Measurements from ENCODE around the gene CERS4. TPM values are rescaled to one million over a fixed set of nuclear protein-coding genes. Genes with fewer than 3 reads are reported as not detected.

The CERS4 gene
- total and polyA plus RNA-seq, 2 donors (not counting 1 experiment from before 2014, with no cell fraction given) = 104 to 125 TPM

- ChIA-PET POLR2A (no interaction called here), CTCF (interaction anchor here (0.9 kb wide), 1 partner anchor 13 kb away, joined by 8 read pairs; no protein-coding TSS in a partner anchor)
- Histone ChIP-seq H2AFZ (ENCODE audit: insufficient read depth, low read depth, low read length, poor library complexity, severe bottlenecking) (no peak overlapping the region), H3K36me3 (replicated peaks in 1 of 2; ENCODE audit: control extremely low read depth in 1 of 2, control insufficient read depth in 1 of 2, extremely low read depth in 1 of 2, insufficient read depth in 2 of 2, low read length in 1 of 2) (peaks cover 0 to 5% of the 10 kb centered on the region in 2 experiments), H3K4me1 (ENCODE audit: control insufficient read depth in 2 of 2, insufficient read depth in 2 of 2, low read length in 2 of 2) (peaks cover 7 to 18% of the 10 kb centered on the region in 2 donors), H4K20me1 (ENCODE audit: control insufficient read depth, insufficient read depth, low read length, poor library complexity, severe bottlenecking) (peaks cover 6% of the 10 kb centered on the region), H3K9me3 (ENCODE audit: control extremely low read depth in 1 of 3, control insufficient read depth in 2 of 3, insufficient read depth in 1 of 3, low read length in 2 of 3) (no peaks in the 10 kb centered on the region), H3K27ac (ENCODE audit: low read length in 2 of 2) (no peak overlapping the region), H3K27me3 (replicated peaks in 1 of 4; ENCODE audit: control extremely low read depth in 1 of 4, control insufficient read depth in 3 of 4, insufficient read depth in 4 of 4, low read length in 3 of 4) (no peaks in the 10 kb centered on the region), H3K4me2 (replicated peaks; ENCODE audit: low read depth, low read length, poor library complexity, severe bottlenecking) (no peak overlapping the region), H3K4me3 (ENCODE audit: control extremely low read depth in 1 of 5, extremely low read depth in 1 of 5, insufficient read depth in 1 of 5, low read depth in 2 of 5, low read length in 4 of 5) (no peak overlapping the region), H3K79me2 (ENCODE audit: control insufficient read depth, insufficient read depth, low read length) (peaks cover 12% of the 10 kb centered on the region), H3K9ac (ENCODE audit: low read length) (no peak overlapping the region)
- DNase-seq = no peak
- peaks cover 24% of the 10 kb centered on the region for H3K4me1 Mint-ChIP-seq
- 57% methylated on average over 1 of the region's 4 CpGs for WGBS (ENCODE audit: insufficient coverage)
- intact Hi-C loops (cut with micrococcal nuclease) = loop anchor here (10.0 kb wide), 1 partner anchor 1111 kb away; no protein-coding TSS in a partner anchor
- no peak overlapping the region for H3K4me3 Mint-ChIP-seq
- no peaks in the 10 kb centered on the region for H3K9me3 Mint-ChIP-seq (ENCODE audit: insufficient read depth)
- TF ChIP-seq EZH2 (IDR thresholded peaks at IDR 0.05; ENCODE audit: borderline replicate concordance, insufficient read depth, low read depth, low read length, poor library complexity, severe bottlenecking) (no peak), CTCF (IDR thresholded peaks at IDR 0.05) (no peak)
- no peak overlapping the region for H3K27ac Mint-ChIP-seq
- H3K27me3 Mint-ChIP-seq = no peaks in the 10 kb centered on the region
- ATAC-seq (ENCODE audit: low read depth) = no peak
Measured at GRCh38 chr19:8305798-8306197, 96.6 kb downstream of the CERS4 start.

- Histone ChIP-seq H3K9ac (ENCODE audit: low read length) (no peak overlapping the region), H3K27ac (ENCODE audit: low read length in 2 of 2) (no peak overlapping the region), H3K36me3 (replicated peaks in 1 of 2; ENCODE audit: control extremely low read depth in 1 of 2, control insufficient read depth in 1 of 2, extremely low read depth in 1 of 2, insufficient read depth in 2 of 2, low read length in 1 of 2) (peaks cover 0 to 8% of the 10 kb centered on the region in 2 experiments), H3K9me3 (ENCODE audit: control extremely low read depth in 1 of 3, control insufficient read depth in 2 of 3, insufficient read depth in 1 of 3, low read length in 2 of 3) (no peaks in the 10 kb centered on the region), H3K4me3 (ENCODE audit: control extremely low read depth in 1 of 5, extremely low read depth in 1 of 5, insufficient read depth in 1 of 5, low read depth in 2 of 5, low read length in 4 of 5) (no peak overlapping the region), H2AFZ (ENCODE audit: insufficient read depth, low read depth, low read length, poor library complexity, severe bottlenecking) (no peak overlapping the region), H3K27me3 (replicated peaks in 1 of 4; ENCODE audit: control extremely low read depth in 1 of 4, control insufficient read depth in 3 of 4, insufficient read depth in 4 of 4, low read length in 3 of 4) (no peaks in the 10 kb centered on the region), H3K79me2 (ENCODE audit: control insufficient read depth, insufficient read depth, low read length) (peaks cover 12% of the 10 kb centered on the region), H3K4me1 (ENCODE audit: control insufficient read depth in 2 of 2, insufficient read depth in 2 of 2, low read length in 2 of 2) (peaks cover 7 to 18% of the 10 kb centered on the region in 2 donors), H3K4me2 (replicated peaks; ENCODE audit: low read depth, low read length, poor library complexity, severe bottlenecking) (no peak overlapping the region), H4K20me1 (ENCODE audit: control insufficient read depth, insufficient read depth, low read length, poor library complexity, severe bottlenecking) (peaks cover 6% of the 10 kb centered on the region)
- ChIA-PET POLR2A (interaction anchor here (0.6 kb wide), 1 partner anchor 1745 kb away, joined by 3 read pairs; no protein-coding TSS in a partner anchor), CTCF (interaction anchor here (0.9 kb wide), 1 partner anchor 12 kb away, joined by 8 read pairs; no protein-coding TSS in a partner anchor)
- Mint-ChIP-seq H3K9me3 (ENCODE audit: insufficient read depth) (no peaks in the 10 kb centered on the region), H3K4me3 (peak overlapping the region; percentile 93), H3K27ac (peak overlapping the region; percentile 46), H3K4me1 (peaks cover 24% of the 10 kb centered on the region), H3K27me3 (no peaks in the 10 kb centered on the region)
- intact Hi-C loops (cut with micrococcal nuclease) = loop anchor here (10.0 kb wide), 1 partner anchor 1112 kb away; no protein-coding TSS in a partner anchor
- no peak for ATAC-seq (ENCODE audit: low read depth)
- TF ChIP-seq CTCF (IDR thresholded peaks at IDR 0.05) (no peak), EZH2 (IDR thresholded peaks at IDR 0.05; ENCODE audit: borderline replicate concordance, insufficient read depth, low read depth, low read length, poor library complexity, severe bottlenecking) (no peak)
- DNase-seq = no peak
- 89% methylated on average over 15 of the region's 17 CpGs for WGBS (ENCODE audit: insufficient coverage)
Measured at GRCh38 chr19:8306235-8307054, 97.3 kb downstream of the CERS4 start.
